Measurements from ENCODE around the gene NKD2.

The NKD2 gene

GRCh38 chr5:1052076-1052475, 43.5 kb downstream of the NKD2 start:
- FAIRE-seq (no peak), DNase-seq (ENCODE audit: insufficient read length, low spot score) (no peak)

GRCh38 chr5:1052641-1053390, 44.2 kb downstream of the NKD2 start:
- TF ChIP-seq POLR2A (IDR thresholded peaks at IDR 0.05; ENCODE audit: low read depth, low read length) (no peak), TAF1 (IDR thresholded peaks at IDR 0.05; ENCODE audit: low read depth, low read length) (no peak), POU2F2 (IDR thresholded peaks at IDR 0.05; ENCODE audit: low read depth, low read length) (no peak)
- DNase-seq (ENCODE audit: insufficient read length, low spot score) (no peak), FAIRE-seq (no peak)

More at GRCh38 chr5:1052076-1052475, 43.5 kb downstream of the NKD2 start:
- no peak for TF ChIP-seq TAF1 (IDR thresholded peaks at IDR 0.05; ENCODE audit: low read depth, low read length)
- no peak for TF ChIP-seq POLR2AphosphoS5 (IDR thresholded peaks at IDR 0.05; ENCODE audit: low read depth, low read length)
- TF ChIP-seq POU2F2 (IDR thresholded peaks at IDR 0.05; ENCODE audit: low read depth, low read length), result no peak
- no peak for TF ChIP-seq POLR2A (IDR thresholded peaks at IDR 0.05; ENCODE audit: low read depth, low read length)
- no peak for TF ChIP-seq PAX5 (IDR thresholded peaks at IDR 0.05; ENCODE audit: insufficient read depth, low read length, severe bottlenecking)
- no peak for TF ChIP-seq SPI1 (IDR thresholded peaks at IDR 0.05; ENCODE audit: low read depth, low read length)

DNA sequence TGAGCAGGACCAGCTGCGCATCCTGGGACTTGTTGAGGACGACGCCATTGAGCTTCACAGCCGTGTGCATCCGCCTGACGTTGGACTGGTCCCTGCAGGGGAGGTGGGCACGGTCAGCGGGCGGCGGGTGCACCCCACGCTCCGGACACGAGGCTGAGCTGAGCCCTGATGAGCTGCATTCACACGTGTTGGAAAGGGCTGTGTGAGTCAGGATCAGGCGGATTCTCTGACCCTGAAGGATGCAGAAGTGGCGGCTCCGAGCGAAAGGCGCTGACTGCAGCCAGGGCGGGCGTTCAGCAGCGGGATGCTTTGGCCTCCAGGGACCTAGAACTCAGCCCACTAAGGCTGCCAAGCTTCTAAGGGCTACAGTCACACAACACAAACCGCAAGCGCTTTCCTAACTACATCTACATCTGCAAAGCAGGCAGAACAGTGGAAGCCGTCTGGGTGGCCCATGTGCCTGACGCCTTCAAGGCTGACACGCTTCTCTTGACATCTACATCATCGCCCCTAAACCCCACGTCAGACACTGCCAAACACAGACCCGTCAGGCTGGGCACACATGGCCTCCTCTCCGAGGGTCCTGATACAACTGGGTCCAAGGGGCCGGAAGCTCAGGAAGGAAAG, 44.9 kb downstream of the NKD2 start:
- no peak for FAIRE-seq
- no peak for TF ChIP-seq POLR2AphosphoS5 (IDR thresholded peaks at IDR 0.05; ENCODE audit: low read depth, low read length)
- no peak for TF ChIP-seq POU2F2 (IDR thresholded peaks at IDR 0.05; ENCODE audit: low read depth, low read length)
- no peak for TF ChIP-seq SPI1 (IDR thresholded peaks at IDR 0.05; ENCODE audit: low read depth, low read length)
- TF ChIP-seq POLR2A (IDR thresholded peaks at IDR 0.05; ENCODE audit: low read depth, low read length), result no peak
- no peak for TF ChIP-seq TAF1 (IDR thresholded peaks at IDR 0.05; ENCODE audit: low read depth, low read length)
- TF ChIP-seq PAX5 (IDR thresholded peaks at IDR 0.05; ENCODE audit: insufficient read depth, low read length, severe bottlenecking), result no peak

DNA sequence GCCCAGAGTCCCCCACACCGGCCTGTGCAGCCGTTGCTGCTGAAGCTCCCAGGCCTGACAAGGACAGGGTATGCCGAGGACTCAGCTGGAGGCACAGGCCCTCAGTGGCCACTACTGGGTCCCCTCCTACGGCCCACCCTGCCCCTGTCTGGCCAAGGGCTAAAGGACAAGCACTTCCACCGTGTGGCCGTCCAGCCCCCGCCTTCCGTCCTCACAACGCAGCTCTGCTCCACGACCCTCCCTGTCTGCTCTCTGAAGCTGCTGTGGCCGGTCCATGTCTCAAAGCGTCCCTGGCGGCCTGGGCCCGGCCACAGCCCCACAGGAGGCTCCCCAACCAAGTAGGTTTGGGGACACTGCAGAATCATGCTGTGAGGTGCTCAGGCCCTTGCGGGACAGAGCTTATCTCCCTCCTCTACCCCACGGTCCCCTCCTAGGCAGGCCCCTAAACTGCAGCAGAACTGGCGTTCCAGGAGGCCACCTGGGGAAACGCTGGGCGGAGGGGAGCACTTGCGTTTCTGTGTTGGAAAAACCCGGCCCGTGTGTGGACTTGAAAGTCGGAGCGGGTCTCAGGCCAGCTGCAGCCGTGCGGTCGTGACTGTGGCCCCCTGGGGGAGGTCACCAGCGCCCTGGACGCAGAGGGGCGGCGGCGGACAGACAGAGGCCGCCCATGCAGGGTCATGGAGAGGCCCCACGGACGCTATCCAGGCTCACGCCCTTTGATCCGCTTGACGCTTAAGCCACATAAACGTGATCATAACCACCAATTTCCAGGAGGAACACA, 45.6 kb downstream of the NKD2 start:
- DNase-seq (ENCODE audit: insufficient read length, low spot score), result no peak
- no peak for FAIRE-seq
- TF ChIP-seq PAX5 (IDR thresholded peaks at IDR 0.05; ENCODE audit: insufficient read depth, low read length, severe bottlenecking) (no peak), POLR2A (IDR thresholded peaks at IDR 0.05; ENCODE audit: low read depth, low read length) (no peak), POU2F2 (IDR thresholded peaks at IDR 0.05; ENCODE audit: low read depth, low read length) (no peak), SPI1 (IDR thresholded peaks at IDR 0.05; ENCODE audit: low read depth, low read length) (no peak), TAF1 (IDR thresholded peaks at IDR 0.05; ENCODE audit: low read depth, low read length) (no peak), POLR2AphosphoS5 (IDR thresholded peaks at IDR 0.05; ENCODE audit: low read depth, low read length) (no peak)

More for the DNA sequence above, 44.9 kb downstream of the NKD2 start:
- DNase-seq (ENCODE audit: insufficient read length, low spot score), result no peak

DNA sequence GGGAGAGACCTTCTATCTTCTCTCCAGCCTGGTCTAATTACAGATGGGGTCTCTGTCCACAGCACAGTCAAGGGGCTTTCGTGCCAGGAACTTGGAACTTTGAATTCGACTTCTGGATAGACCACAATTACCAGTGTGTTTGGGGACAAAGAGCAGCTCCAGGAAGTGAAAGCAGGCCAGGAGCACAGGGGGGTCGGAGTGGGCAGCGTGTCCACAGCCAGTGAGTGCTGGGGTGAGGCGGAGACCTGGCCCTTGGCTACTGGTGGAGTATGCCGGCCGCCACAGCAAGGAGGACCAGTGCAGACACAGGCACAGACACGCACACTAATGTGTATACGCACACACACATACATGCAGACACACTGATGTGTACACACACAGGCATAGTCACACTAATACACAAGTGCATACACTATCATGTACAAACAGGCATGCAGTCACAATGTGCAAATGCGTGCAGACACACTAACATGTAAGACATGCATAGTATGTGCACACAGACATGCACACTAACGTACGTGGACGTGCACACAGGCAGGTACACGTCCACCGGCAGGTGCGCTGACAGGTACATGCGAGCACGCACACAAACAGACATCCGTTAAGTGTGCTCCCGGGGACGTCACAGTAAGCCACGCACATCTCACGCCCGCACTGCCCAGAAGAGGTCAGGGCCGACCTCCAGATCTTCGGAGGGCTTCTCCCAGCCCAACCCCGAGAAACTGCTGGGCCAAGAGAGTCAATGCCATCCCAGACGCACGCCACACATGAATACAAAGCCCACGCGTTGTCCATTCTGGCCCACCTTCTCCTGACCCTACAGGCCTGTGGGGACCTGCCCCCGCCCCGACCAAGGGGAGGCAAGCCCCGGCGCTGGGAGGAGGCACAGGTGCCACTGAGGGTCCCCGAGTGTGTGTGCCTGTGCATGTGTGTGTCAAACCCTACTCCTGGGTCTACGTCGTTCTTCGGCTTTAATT, 46.5 kb downstream of the NKD2 start:
- no peak for TF ChIP-seq POLR2A (IDR thresholded peaks at IDR 0.05; ENCODE audit: low read depth, low read length)
- no peak for TF ChIP-seq POLR2AphosphoS5 (IDR thresholded peaks at IDR 0.05; ENCODE audit: low read depth, low read length)
- no peak for TF ChIP-seq PAX5 (IDR thresholded peaks at IDR 0.05; ENCODE audit: insufficient read depth, low read length, severe bottlenecking)
- no peak for TF ChIP-seq POU2F2 (IDR thresholded peaks at IDR 0.05; ENCODE audit: low read depth, low read length)
- TF ChIP-seq TAF1 (IDR thresholded peaks at IDR 0.05; ENCODE audit: low read depth, low read length), result no peak
- TF ChIP-seq SPI1 (IDR thresholded peaks at IDR 0.05; ENCODE audit: low read depth, low read length), result no peak
- no peak for FAIRE-seq
- DNase-seq (ENCODE audit: insufficient read length, low spot score), result no peak

DNA sequence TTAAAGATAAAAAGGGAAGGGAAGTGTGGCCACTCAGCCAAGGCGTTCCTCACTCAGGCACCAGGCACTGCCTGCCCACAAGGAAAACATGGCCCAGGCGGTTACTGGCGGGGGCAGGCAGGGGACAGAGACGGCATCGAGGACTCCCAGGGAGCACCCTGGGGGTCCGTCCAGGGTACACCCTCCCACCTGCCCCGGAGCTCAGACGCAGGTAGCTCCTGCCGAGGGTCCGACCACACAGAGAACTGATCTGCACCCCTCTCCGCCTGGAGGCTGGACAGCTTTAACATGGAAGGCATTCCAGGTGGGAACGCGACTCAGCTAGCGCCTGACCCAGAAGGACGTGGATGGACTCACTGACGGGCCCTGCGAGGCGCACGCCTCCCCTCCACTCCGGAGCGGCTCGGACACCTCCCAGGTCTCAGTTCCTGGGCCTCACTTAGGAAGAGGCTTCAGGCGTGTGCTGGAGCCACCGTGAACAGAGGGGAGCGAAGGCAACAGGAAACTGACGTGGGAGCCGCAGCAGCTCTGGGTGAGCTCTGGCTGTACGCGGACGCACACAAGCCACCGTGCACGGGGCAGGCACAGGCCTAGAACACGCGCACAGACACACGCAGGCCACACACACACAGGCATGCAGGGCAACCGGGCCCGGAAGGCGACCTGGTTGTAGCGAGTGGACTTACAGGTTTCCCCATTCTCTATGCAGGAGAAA, 47.5 kb downstream of the NKD2 start:
- no peak for FAIRE-seq
- TF ChIP-seq PAX5 (IDR thresholded peaks at IDR 0.05; ENCODE audit: insufficient read depth, low read length, severe bottlenecking), result no peak
- no peak for TF ChIP-seq POU2F2 (IDR thresholded peaks at IDR 0.05; ENCODE audit: low read depth, low read length)
- TF ChIP-seq POLR2AphosphoS5 (IDR thresholded peaks at IDR 0.05; ENCODE audit: low read depth, low read length), result no peak
- TF ChIP-seq TAF1 (IDR thresholded peaks at IDR 0.05; ENCODE audit: low read depth, low read length), result no peak
- TF ChIP-seq SPI1 (IDR thresholded peaks at IDR 0.05; ENCODE audit: low read depth, low read length), result no peak
- no peak for TF ChIP-seq POLR2A (IDR thresholded peaks at IDR 0.05; ENCODE audit: low read depth, low read length)
- no peak for DNase-seq (ENCODE audit: insufficient read length, low spot score)

- DNase-seq (ENCODE audit: insufficient read length, low spot score) (no peak), FAIRE-seq (no peak)
- TF ChIP-seq TAF1 (IDR thresholded peaks at IDR 0.05; ENCODE audit: low read depth, low read length) (no peak), PAX5 (IDR thresholded peaks at IDR 0.05; ENCODE audit: insufficient read depth, low read length, severe bottlenecking) (no peak), POLR2A (IDR thresholded peaks at IDR 0.05; ENCODE audit: low read depth, low read length) (no peak), SPI1 (IDR thresholded peaks at IDR 0.05; ENCODE audit: low read depth, low read length) (no peak), POU2F2 (IDR thresholded peaks at IDR 0.05; ENCODE audit: low read depth, low read length) (no peak), POLR2AphosphoS5 (IDR thresholded peaks at IDR 0.05; ENCODE audit: low read depth, low read length) (no peak)
These were observed 48.2 kb downstream of the NKD2 start for GRCh38 chr5:1056611-1057484.
